DMS53 treated with DMSO at 0.1 percent for 48 hours (cell line): ENCODE data around the gene OXTR.
"Not testable (repeated sequence)": the region's sequence is repeated elsewhere in the genome, so short reads cannot be mapped to it uniquely, and the experiment has no call there.

Source experiments
- DNase-seq: peaks from one replicate; lab custom pipeline; 2025; ENCODE audit not compliant: unreplicated experiment; lab: John Stamatoyannopoulos, UW

The OXTR gene

GRCh38 chr3:8743021-8743601, 26.3 kb downstream of the OXTR start:
- no peak for DNase-seq

- DNase-seq, result no peak
These were observed 27.7 kb downstream of the OXTR start for GRCh38 chr3:8741581-8742261.

GRCh38 chr3:8739757-8740504, 29.5 kb downstream of the OXTR start:
- DNase-seq, result no peak

- DNase-seq, result no peak
These were observed 30.8 kb downstream of the OXTR start for GRCh38 chr3:8738639-8739038.

- no peak for DNase-seq
These were observed 31.6 kb downstream of the OXTR start for GRCh38 chr3:8737823-8738222.

GRCh38 chr3:8737301-8737700, 32.1 kb downstream of the OXTR start:
- no peak for DNase-seq

- DNase-seq, result no peak
These were observed 33.0 kb downstream of the OXTR start for GRCh38 chr3:8736436-8736835.

- no peak for DNase-seq
These were observed 34.5 kb downstream of the OXTR start for GRCh38 chr3:8734908-8735307.

GRCh38 chr3:8734137-8734878, 35.1 kb downstream of the OXTR start:
- DNase-seq, result no peak

- DNase-seq, result no peak
These were observed 35.9 kb downstream of the OXTR start, which contains the start of gene CAV3 for GRCh38 chr3:8733332-8734094. Gene CAV3 (plus strand): TSS chr3:8733802. CDS start chr3:8733877, 75 bp downstream.

- no peak for DNase-seq
These were observed 37.0 kb downstream of the OXTR start for GRCh38 chr3:8732413-8732812.

GRCh38 chr3:8730656-8731055, 38.8 kb downstream of the OXTR start:
- no peak for DNase-seq

- no peak for DNase-seq
These were observed 39.9 kb downstream of the OXTR start for GRCh38 chr3:8729479-8729878.

- no peak for DNase-seq
These were observed 41.6 kb downstream of the OXTR start for GRCh38 chr3:8727605-8728512.

GRCh38 chr3:8724108-8724752, 45.2 kb downstream of the OXTR start:
- DNase-seq, result no peak

GRCh38 chr3:8723612-8724011, 45.8 kb downstream of the OXTR start:
- DNase-seq, result no peak

GRCh38 chr3:8722808-8723207, 46.6 kb downstream of the OXTR start:
- DNase-seq, result no peak

GRCh38 chr3:8715757-8716156, 53.7 kb downstream of the OXTR start:
- not testable (repeated sequence) for DNase-seq
